Measurements from ENCODE around the gene CMIP.
A peak's percentile ranks its signal among the peaks of the same experiment; 100 is the strongest.

CMIP gene

GRCh38 chr16:81693744-81694303 is 249.2 kb downstream of the CMIP start:
- H3K27ac ChIP-seq (ENCODE audit: insufficient read depth, low read depth, low read length, poor library complexity, severe bottlenecking) = no peak overlapping the region
- peaks cover 5% of the 10 kb centered on the region for H3K36me3 ChIP-seq (ENCODE audit: control insufficient read depth, insufficient read depth, low read length)
- H3K4me1 ChIP-seq (ENCODE audit: control insufficient read depth, insufficient read depth, low read length) = peaks cover 15% of the 10 kb centered on the region
- WGBS, 2 experiments = 96% methylated on average over 9 of the region's 9 CpGs
- H3K9me3 ChIP-seq (ENCODE audit: control insufficient read depth, low read length) = no peaks in the 10 kb centered on the region
- no peak overlapping the region for H3K4me3 ChIP-seq (ENCODE audit: insufficient read depth, low read depth, low read length)
- H3K27me3 ChIP-seq (ENCODE audit: control insufficient read depth, insufficient read depth, low read length, poor library complexity, severe bottlenecking) = no peaks in the 10 kb centered on the region

GRCh38 chr16:81694494-81695280 is 250.1 kb downstream of the CMIP start:
- Histone ChIP-seq H3K4me1 (ENCODE audit: control insufficient read depth, insufficient read depth, low read length) (peaks cover 15% of the 10 kb centered on the region), H3K27ac (ENCODE audit: insufficient read depth, low read depth, low read length, poor library complexity, severe bottlenecking) (peak overlapping the region; percentile 69), H3K27me3 (ENCODE audit: control insufficient read depth, insufficient read depth, low read length, poor library complexity, severe bottlenecking) (no peaks in the 10 kb centered on the region), H3K36me3 (ENCODE audit: control insufficient read depth, insufficient read depth, low read length) (peaks cover 5% of the 10 kb centered on the region), H3K9me3 (ENCODE audit: control insufficient read depth, low read length) (no peaks in the 10 kb centered on the region), H3K4me3 (ENCODE audit: insufficient read depth, low read depth, low read length) (no peak overlapping the region)
- 75 to 78% methylated on average over 14 of the region's 14 CpGs for WGBS, 2 experiments

- Histone ChIP-seq H3K27ac (ENCODE audit: insufficient read depth, low read depth, low read length, poor library complexity, severe bottlenecking) (peak overlapping the region; percentile 69), H3K4me1 (ENCODE audit: control insufficient read depth, insufficient read depth, low read length) (peaks cover 15% of the 10 kb centered on the region), H3K4me3 (ENCODE audit: insufficient read depth, low read depth, low read length) (no peak overlapping the region), H3K27me3 (ENCODE audit: control insufficient read depth, insufficient read depth, low read length, poor library complexity, severe bottlenecking) (no peaks in the 10 kb centered on the region), H3K36me3 (ENCODE audit: control insufficient read depth, insufficient read depth, low read length) (peaks cover 10% of the 10 kb centered on the region), H3K9me3 (ENCODE audit: control insufficient read depth, low read length) (no peaks in the 10 kb centered on the region)
- 80 to 81% methylated on average over 10 of the region's 10 CpGs for WGBS, 2 experiments
These were observed 250.9 kb downstream of the CMIP start for GRCh38 chr16:81695321-81696165.

GRCh38 chr16:81696166-81696960 is 251.8 kb downstream of the CMIP start:
- 91% methylated on average over 21 of the region's 22 CpGs for WGBS, 2 experiments
- peaks cover 15% of the 10 kb centered on the region for H3K4me1 ChIP-seq (ENCODE audit: control insufficient read depth, insufficient read depth, low read length)
- H3K27ac ChIP-seq (ENCODE audit: insufficient read depth, low read depth, low read length, poor library complexity, severe bottlenecking) = no peak overlapping the region
- H3K36me3 ChIP-seq (ENCODE audit: control insufficient read depth, insufficient read depth, low read length) = peaks cover 10% of the 10 kb centered on the region
- no peaks in the 10 kb centered on the region for H3K9me3 ChIP-seq (ENCODE audit: control insufficient read depth, low read length)
- no peaks in the 10 kb centered on the region for H3K27me3 ChIP-seq (ENCODE audit: control insufficient read depth, insufficient read depth, low read length, poor library complexity, severe bottlenecking)
- H3K4me3 ChIP-seq (ENCODE audit: insufficient read depth, low read depth, low read length) = no peak overlapping the region

GRCh38 chr16:81696961-81697615 is 252.5 kb downstream of the CMIP start:
- Histone ChIP-seq H3K27ac (ENCODE audit: insufficient read depth, low read depth, low read length, poor library complexity, severe bottlenecking) (no peak overlapping the region), H3K4me1 (ENCODE audit: control insufficient read depth, insufficient read depth, low read length) (peaks cover 15% of the 10 kb centered on the region), H3K9me3 (ENCODE audit: control insufficient read depth, low read length) (no peaks in the 10 kb centered on the region), H3K4me3 (ENCODE audit: insufficient read depth, low read depth, low read length) (no peak overlapping the region), H3K36me3 (ENCODE audit: control insufficient read depth, insufficient read depth, low read length) (peaks cover 10% of the 10 kb centered on the region), H3K27me3 (ENCODE audit: control insufficient read depth, insufficient read depth, low read length, poor library complexity, severe bottlenecking) (no peaks in the 10 kb centered on the region)
- 88 to 89% methylated on average over 16 of the region's 16 CpGs for WGBS, 2 experiments

GRCh38 chr16:81697616-81698309 is 253.2 kb downstream of the CMIP start:
- H3K9me3 ChIP-seq (ENCODE audit: control insufficient read depth, low read length) = no peaks in the 10 kb centered on the region
- H3K36me3 ChIP-seq (ENCODE audit: control insufficient read depth, insufficient read depth, low read length) = peaks cover 13% of the 10 kb centered on the region
- H3K27ac ChIP-seq (ENCODE audit: insufficient read depth, low read depth, low read length, poor library complexity, severe bottlenecking) = peak overlapping the region; percentile 67
- peaks cover 15% of the 10 kb centered on the region for H3K4me1 ChIP-seq (ENCODE audit: control insufficient read depth, insufficient read depth, low read length)
- H3K4me3 ChIP-seq (ENCODE audit: insufficient read depth, low read depth, low read length) = no peak overlapping the region
- 91 to 92% methylated on average over 36 of the region's 36 CpGs for WGBS, 2 experiments
- no peaks in the 10 kb centered on the region for H3K27me3 ChIP-seq (ENCODE audit: control insufficient read depth, insufficient read depth, low read length, poor library complexity, severe bottlenecking)

- WGBS, 2 experiments = 91 to 94% methylated on average over 9 to 11 of the region's 11 CpGs
- Histone ChIP-seq H3K36me3 (ENCODE audit: control insufficient read depth, insufficient read depth, low read length) (peaks cover 13% of the 10 kb centered on the region), H3K27me3 (ENCODE audit: control insufficient read depth, insufficient read depth, low read length, poor library complexity, severe bottlenecking) (no peaks in the 10 kb centered on the region), H3K4me1 (ENCODE audit: control insufficient read depth, insufficient read depth, low read length) (peaks cover 15% of the 10 kb centered on the region), H3K9me3 (ENCODE audit: control insufficient read depth, low read length) (no peaks in the 10 kb centered on the region), H3K4me3 (ENCODE audit: insufficient read depth, low read depth, low read length) (no peak overlapping the region), H3K27ac (ENCODE audit: insufficient read depth, low read depth, low read length, poor library complexity, severe bottlenecking) (peak overlapping the region; percentile 67)
These were observed 253.7 kb downstream of the CMIP start for GRCh38 chr16:81698310-81698641.

- Histone ChIP-seq H3K9me3 (ENCODE audit: control insufficient read depth, low read length) (no peaks in the 10 kb centered on the region), H3K27ac (ENCODE audit: insufficient read depth, low read depth, low read length, poor library complexity, severe bottlenecking) (no peak overlapping the region), H3K4me3 (ENCODE audit: insufficient read depth, low read depth, low read length) (no peak overlapping the region), H3K27me3 (ENCODE audit: control insufficient read depth, insufficient read depth, low read length, poor library complexity, severe bottlenecking) (no peaks in the 10 kb centered on the region), H3K4me1 (ENCODE audit: control insufficient read depth, insufficient read depth, low read length) (peaks cover 14% of the 10 kb centered on the region), H3K36me3 (ENCODE audit: control insufficient read depth, insufficient read depth, low read length) (peaks cover 14% of the 10 kb centered on the region)
- WGBS, 2 experiments = 94 to 95% methylated on average over 10 of the region's 10 CpGs
These were observed 255.0 kb downstream of the CMIP start for GRCh38 chr16:81699596-81699995.

- no peak overlapping the region for H3K4me3 ChIP-seq (ENCODE audit: insufficient read depth, low read depth, low read length)
- H3K36me3 ChIP-seq (ENCODE audit: control insufficient read depth, insufficient read depth, low read length) = peaks cover 20% of the 10 kb centered on the region
- no peak overlapping the region for H3K27ac ChIP-seq (ENCODE audit: insufficient read depth, low read depth, low read length, poor library complexity, severe bottlenecking)
- no peaks in the 10 kb centered on the region for H3K9me3 ChIP-seq (ENCODE audit: control insufficient read depth, low read length)
- no peaks in the 10 kb centered on the region for H3K27me3 ChIP-seq (ENCODE audit: control insufficient read depth, insufficient read depth, low read length, poor library complexity, severe bottlenecking)
- 93 to 94% methylated on average over 20 of the region's 20 CpGs for WGBS, 2 experiments
- peaks cover 8% of the 10 kb centered on the region for H3K4me1 ChIP-seq (ENCODE audit: control insufficient read depth, insufficient read depth, low read length)
These were observed 255.6 kb downstream of the CMIP start for GRCh38 chr16:81700071-81700779.
